NCI-H1930 (cell line): ENCODE measurements around the gene INTS11.

ENCODE experiments used
- DNase-seq, 2 experiments: peaks; one replicate each; lab custom pipeline; 2025; lab: John Stamatoyannopoulos, UW

The INTS11 gene

GRCh38 chr1:1285102-1285571, 39.3 kb downstream of the INTS11 start:
- no peak for DNase-seq

GRCh38 chr1:1284221-1285101, 40.0 kb downstream of the INTS11 start:
- DNase-seq: no peak

GRCh38 chr1:1283821-1284220, 40.6 kb downstream of the INTS11 start:
- no peak for DNase-seq

- DNase-seq: no peak
These were observed 41.5 kb downstream of the INTS11 start for GRCh38 chr1:1282998-1283397.

GRCh38 chr1:1281533-1282321, 42.7 kb downstream of the INTS11 start:
- DNase-seq: no peak

GRCh38 chr1:1280782-1281481, 43.5 kb downstream of the INTS11 start:
- DNase-seq: no peak

- DNase-seq: no peak
These were observed 45.4 kb downstream of the INTS11 start for GRCh38 chr1:1279028-1279427.

GRCh38 chr1:1278620-1279019, 45.8 kb downstream of the INTS11 start:
- DNase-seq: no peak

- no peak for DNase-seq
These were observed 48.6 kb downstream of the INTS11 start for GRCh38 chr1:1275836-1276235.

- no peak for DNase-seq
These were observed 49.5 kb downstream of the INTS11 start for GRCh38 chr1:1274931-1275431.

GRCh38 chr1:1274299-1274930, 50.0 kb downstream of the INTS11 start:
- DNase-seq: no peak

GRCh38 chr1:1273512-1274298, 50.8 kb downstream of the INTS11 start, which contains the start of gene UBE2J2:
UBE2J2 (minus strand) TSS chr1:1273854; CDS start chr1:1267992, 5,862 bp downstream.
- DNase-seq: peak; percentile 72 to 84

- DNase-seq: no peak
These were observed 51.3 kb downstream of the INTS11 start for GRCh38 chr1:1273209-1273511.

GRCh38 chr1:1272341-1273208, 51.9 kb downstream of the INTS11 start:
- no peak for DNase-seq

- no peak for DNase-seq
These were observed 53.6 kb downstream of the INTS11 start for GRCh38 chr1:1270813-1271212.

GRCh38 chr1:1268284-1268682, 56.2 kb downstream of the INTS11 start:
- no peak for DNase-seq

GRCh38 chr1:1267488-1268283, 56.8 kb downstream of the INTS11 start:
- DNase-seq: no peak

- DNase-seq: no peak
These were observed 59.6 kb downstream of the INTS11 start for GRCh38 chr1:1264868-1265272.

GRCh38 chr1:1264026-1264425, 60.4 kb downstream of the INTS11 start:
- DNase-seq: no peak
